ENCODE measurements around the gene NFKB2.

The NFKB2 gene

DNA sequence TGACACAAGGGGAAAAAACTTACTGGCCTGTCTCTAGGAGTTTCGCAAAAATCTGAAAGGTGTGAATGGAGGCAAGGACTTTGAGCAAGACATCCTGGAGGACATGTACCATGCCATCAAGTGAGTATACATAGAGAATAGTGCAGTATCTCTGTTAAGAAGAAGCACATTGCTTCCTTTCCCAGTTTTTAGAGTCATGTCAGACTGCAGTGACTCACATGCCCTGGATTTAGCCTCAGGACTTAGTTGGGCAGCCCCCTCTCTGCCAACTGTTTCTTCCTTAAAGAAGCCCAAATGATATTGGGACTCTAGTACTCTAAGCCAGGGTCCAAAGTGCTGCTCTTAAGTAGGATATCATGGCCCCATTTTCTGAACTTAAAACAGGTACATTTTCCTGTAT, 28.1 kb upstream of the NFKB2 start:
- H3K36me3 ChIP-seq = peaks cover 90 to 100% (median 95%) of the 10 kb centered on the region in 3 donors
- H3K27ac ChIP-seq = no peak overlapping the region
- H3K4me1 ChIP-seq = no peaks in the 10 kb centered on the region
- no peak for DNase-seq
- no peak for TF ChIP-seq CTCF (IDR thresholded peaks at IDR 0.05)
- no peaks in the 10 kb centered on the region for H3K27me3 ChIP-seq
- intact Hi-C loops (cut with DNase I; ENCODE audit: low total_unique reads) = no loop called here
- H3K4me3 ChIP-seq = no peak overlapping the region
- no peaks in the 10 kb centered on the region for H3K9me3 ChIP-seq

DNA sequence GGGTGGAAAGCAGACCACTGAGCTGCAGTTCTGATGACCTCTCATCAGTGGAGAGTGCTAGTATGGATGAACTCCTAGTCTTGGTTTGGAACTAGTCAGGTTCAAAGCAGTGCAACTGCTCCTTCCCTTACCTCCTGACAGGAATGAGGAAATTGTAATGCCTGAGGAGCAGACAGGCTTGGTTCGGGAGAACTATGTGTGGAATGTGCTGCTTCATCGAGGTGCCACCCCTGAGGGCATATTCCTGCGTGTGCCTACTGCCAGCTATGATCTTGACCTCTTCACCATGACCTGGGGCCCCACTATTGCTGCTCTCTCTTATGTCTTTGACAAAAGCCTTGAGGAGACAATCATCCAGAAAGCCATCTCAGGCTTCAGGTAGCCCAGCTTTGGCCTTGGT, 27.4 kb upstream of the NFKB2 start:
- DNase-seq = no peak
- Histone ChIP-seq H3K4me1 (no peaks in the 10 kb centered on the region), H3K27ac (no peak overlapping the region), H3K4me3 (no peak overlapping the region), H3K36me3 (peaks cover 90 to 100% (median 91%) of the 10 kb centered on the region in 3 donors), H3K27me3 (no peaks in the 10 kb centered on the region), H3K9me3 (no peaks in the 10 kb centered on the region)
- TF ChIP-seq CTCF (IDR thresholded peaks at IDR 0.05) = no peak
- intact Hi-C loops (cut with DNase I; ENCODE audit: low total_unique reads) = no loop called here

DNA sequence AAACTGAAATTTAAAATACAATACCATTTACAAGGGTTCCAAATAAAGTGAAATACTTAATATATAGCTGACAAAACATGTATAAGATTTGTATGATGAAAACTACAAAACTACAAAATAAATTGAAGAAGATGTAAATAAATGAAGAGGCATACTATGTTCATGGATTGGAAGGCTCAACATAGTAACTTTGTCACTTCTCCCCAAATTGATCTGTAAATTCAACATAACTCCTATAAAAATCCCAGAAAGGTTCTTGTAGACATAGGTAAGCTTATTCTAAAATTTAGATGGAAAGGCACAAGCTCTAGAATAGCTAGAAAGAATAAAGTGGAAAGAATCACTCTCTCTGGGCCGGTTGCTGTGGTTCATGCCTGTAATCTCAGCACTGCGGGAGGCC, 24.2 kb upstream of the NFKB2 start:
- no peak overlapping the region for H3K27ac ChIP-seq

GRCh38 chr10:102375250-102375649, 20.3 kb upstream of the NFKB2 start:
- Histone ChIP-seq H3K4me1 (no peaks in the 10 kb centered on the region), H3K27me3 (no peaks in the 10 kb centered on the region), H3K27ac (no peak overlapping the region), H3K4me3 (no peak overlapping the region), H3K36me3 (peaks cover 91 to 100% (median 93%) of the 10 kb centered on the region in 3 donors), H3K9me3 (no peaks in the 10 kb centered on the region)
- intact Hi-C loops (cut with DNase I; ENCODE audit: low total_unique reads) = no loop called here
- no peak for TF ChIP-seq CTCF (IDR thresholded peaks at IDR 0.05)
- no peak for DNase-seq

More for the DNA sequence above, 24.2 kb upstream of the NFKB2 start:
- Histone ChIP-seq H3K4me3 (no peak overlapping the region), H3K27me3 (no peaks in the 10 kb centered on the region), H3K36me3 (peaks cover 93 to 100% (median 99%) of the 10 kb centered on the region in 3 donors), H3K4me1 (no peaks in the 10 kb centered on the region), H3K9me3 (no peaks in the 10 kb centered on the region)
- intact Hi-C loops (cut with DNase I; ENCODE audit: low total_unique reads) = no loop called here
- TF ChIP-seq CTCF (IDR thresholded peaks at IDR 0.05) = no peak
- no peak for DNase-seq

- no peak for TF ChIP-seq CTCF (IDR thresholded peaks at IDR 0.05)
- H3K36me3 ChIP-seq = peaks cover 91 to 100% (median 93%) of the 10 kb centered on the region in 3 donors
- no peak for DNase-seq
These were observed 19.6 kb upstream of the NFKB2 start for GRCh38 chr10:102375867-102376266.

DNA sequence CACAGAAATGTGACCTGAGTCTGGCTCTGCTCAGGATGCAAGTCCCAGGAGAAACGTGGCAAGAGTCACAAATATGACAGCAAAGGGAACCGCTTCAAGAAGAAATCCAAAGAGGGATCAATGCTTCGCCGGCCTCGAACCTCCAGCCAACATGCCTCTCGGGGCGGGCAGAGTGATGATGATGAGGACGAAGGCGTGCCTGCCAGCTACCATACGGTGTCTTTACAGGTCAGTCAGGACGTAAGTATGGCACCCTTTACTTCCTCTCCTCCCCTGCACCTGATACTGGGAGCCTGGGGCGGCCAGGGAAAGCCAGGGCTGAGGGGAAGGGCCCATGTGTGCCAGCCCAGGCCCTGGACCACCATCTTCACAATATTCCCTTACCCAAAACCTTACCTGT, 18.6 kb upstream of the NFKB2 start:
- no peak for TF ChIP-seq CTCF (IDR thresholded peaks at IDR 0.05)
- intact Hi-C loops (cut with DNase I; ENCODE audit: low total_unique reads) = no loop called here
- peaks cover 89 to 100% (median 91%) of the 10 kb centered on the region in 3 donors for H3K36me3 ChIP-seq
- H3K4me3 ChIP-seq = no peak overlapping the region
- no peak overlapping the region for H3K27ac ChIP-seq
- no peaks in the 10 kb centered on the region for H3K4me1 ChIP-seq
- no peaks in the 10 kb centered on the region for H3K9me3 ChIP-seq
- DNase-seq = no peak
- H3K27me3 ChIP-seq = no peaks in the 10 kb centered on the region

More at GRCh38 chr10:102375867-102376266, 19.6 kb upstream of the NFKB2 start:
- Histone ChIP-seq H3K4me3 (no peak overlapping the region), H3K4me1 (no peaks in the 10 kb centered on the region), H3K9me3 (no peaks in the 10 kb centered on the region), H3K27me3 (no peaks in the 10 kb centered on the region), H3K27ac (no peak overlapping the region)
- intact Hi-C loops (cut with DNase I; ENCODE audit: low total_unique reads) = no loop called here

Data from tibial artery (tissue), 4 donors.